PC-9 (cell line): Measurements from ENCODE around the gene DGKD.

Experiments
- EZH2 ChIP-seq: fragments of 200-600 bp; sonication (generic); IDR thresholded peaks from 2 replicates; pipeline ENCODE4 v1.8.0; 2017; ENCODE audit warnings: antibody characterized with exemption, low read depth
- TF ChIP-seq, protein P1 (sequence below): fragments of 200-600 bp; sonication (generic); conservative IDR thresholded peaks from 2 replicates; pipeline ENCODE4 v1.6.1; 2017; ENCODE audit warnings: mixed run types, antibody characterized with exemption, mild to moderate bottlenecking, moderate library complexity

DNA sequence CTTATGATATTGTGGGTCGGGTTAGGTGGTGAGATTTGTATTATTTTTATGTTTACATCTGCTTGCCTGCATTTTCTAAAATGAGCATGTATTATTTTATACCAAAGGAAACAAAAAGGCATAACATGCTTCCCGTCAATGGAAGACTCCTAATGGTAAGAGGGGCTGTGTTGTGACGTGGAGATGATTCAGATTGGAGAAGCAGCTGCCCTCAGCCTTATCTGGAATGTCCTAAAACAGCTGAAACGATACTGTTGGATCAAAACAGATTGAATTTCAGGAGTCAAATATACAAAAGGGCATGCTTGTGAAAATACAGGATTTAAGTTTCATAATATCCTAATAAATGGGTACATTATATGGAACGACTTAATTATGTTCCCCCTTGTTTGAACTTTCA, 19.0 kb downstream of the DGKD start:
- TF ChIP-seq EZH2 = no peak
- TF ChIP-seq, protein P1, sequence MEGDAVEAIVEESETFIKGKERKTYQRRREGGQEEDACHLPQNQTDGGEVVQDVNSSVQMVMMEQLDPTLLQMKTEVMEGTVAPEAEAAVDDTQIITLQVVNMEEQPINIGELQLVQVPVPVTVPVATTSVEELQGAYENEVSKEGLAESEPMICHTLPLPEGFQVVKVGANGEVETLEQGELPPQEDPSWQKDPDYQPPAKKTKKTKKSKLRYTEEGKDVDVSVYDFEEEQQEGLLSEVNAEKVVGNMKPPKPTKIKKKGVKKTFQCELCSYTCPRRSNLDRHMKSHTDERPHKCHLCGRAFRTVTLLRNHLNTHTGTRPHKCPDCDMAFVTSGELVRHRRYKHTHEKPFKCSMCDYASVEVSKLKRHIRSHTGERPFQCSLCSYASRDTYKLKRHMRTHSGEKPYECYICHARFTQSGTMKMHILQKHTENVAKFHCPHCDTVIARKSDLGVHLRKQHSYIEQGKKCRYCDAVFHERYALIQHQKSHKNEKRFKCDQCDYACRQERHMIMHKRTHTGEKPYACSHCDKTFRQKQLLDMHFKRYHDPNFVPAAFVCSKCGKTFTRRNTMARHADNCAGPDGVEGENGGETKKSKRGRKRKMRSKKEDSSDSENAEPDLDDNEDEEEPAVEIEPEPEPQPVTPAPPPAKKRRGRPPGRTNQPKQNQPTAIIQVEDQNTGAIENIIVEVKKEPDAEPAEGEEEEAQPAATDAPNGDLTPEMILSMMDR = no peak
